WI38 (cell line): ENCODE data around the gene GALNT13.

Experiments
- H3K4me3 ChIP-seq: 2 replicates; pipeline ENCODE4 v1.5.1; 2011; ENCODE audit warnings: low read depth, mild to moderate bottlenecking, control low read depth, low read length
- TF ChIP-seq, protein P1 (sequence below): IDR thresholded peaks from 2 replicates; pipeline ENCODE4 v1.5.1; 2012; ENCODE audit warnings: low read depth, mild to moderate bottlenecking, control low read depth, low read length

The GALNT13 gene

DNA sequence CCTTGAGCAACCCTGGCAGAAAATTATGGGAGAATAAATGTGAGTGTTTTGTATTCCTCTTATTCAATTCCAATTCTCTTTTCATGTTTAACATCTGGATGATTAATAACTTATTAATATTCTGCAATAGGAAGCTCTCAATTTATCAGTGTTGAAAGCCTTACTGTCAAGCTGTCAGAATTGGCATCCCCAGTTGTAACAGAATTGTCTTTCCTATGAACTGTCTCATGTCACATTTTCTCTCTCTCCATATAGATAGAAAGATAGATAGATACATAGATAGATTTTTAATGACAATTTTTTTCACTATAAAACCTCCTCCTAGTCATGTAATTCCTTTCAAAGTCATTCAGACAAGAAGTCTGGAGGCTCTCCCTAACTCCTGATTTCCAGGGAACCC is 331.5 kb downstream of the GALNT13 start:
- TF ChIP-seq, protein P1, sequence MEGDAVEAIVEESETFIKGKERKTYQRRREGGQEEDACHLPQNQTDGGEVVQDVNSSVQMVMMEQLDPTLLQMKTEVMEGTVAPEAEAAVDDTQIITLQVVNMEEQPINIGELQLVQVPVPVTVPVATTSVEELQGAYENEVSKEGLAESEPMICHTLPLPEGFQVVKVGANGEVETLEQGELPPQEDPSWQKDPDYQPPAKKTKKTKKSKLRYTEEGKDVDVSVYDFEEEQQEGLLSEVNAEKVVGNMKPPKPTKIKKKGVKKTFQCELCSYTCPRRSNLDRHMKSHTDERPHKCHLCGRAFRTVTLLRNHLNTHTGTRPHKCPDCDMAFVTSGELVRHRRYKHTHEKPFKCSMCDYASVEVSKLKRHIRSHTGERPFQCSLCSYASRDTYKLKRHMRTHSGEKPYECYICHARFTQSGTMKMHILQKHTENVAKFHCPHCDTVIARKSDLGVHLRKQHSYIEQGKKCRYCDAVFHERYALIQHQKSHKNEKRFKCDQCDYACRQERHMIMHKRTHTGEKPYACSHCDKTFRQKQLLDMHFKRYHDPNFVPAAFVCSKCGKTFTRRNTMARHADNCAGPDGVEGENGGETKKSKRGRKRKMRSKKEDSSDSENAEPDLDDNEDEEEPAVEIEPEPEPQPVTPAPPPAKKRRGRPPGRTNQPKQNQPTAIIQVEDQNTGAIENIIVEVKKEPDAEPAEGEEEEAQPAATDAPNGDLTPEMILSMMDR, result no peak
- no peak overlapping the region for H3K4me3 ChIP-seq

DNA sequence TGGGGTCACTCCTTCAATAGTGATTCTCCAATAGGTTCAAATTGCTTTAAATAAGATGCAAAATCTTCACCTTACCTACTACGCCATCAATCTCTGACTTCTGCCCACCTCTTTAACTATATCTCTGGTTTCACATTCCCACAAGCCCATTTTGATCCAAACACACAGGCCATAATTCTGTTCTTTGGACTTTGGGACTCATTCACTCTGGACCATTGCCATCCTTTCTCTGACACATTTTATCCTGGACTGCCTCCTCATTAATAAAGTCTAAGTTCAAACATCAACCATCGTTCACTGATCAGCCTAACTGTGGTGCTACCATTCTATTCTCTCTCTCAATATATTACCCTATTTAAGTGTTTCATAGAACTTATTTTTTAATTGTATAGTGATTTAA is 332.2 kb downstream of the GALNT13 start:
- no peak overlapping the region for H3K4me3 ChIP-seq
- TF ChIP-seq, protein P1, result no peak

DNA sequence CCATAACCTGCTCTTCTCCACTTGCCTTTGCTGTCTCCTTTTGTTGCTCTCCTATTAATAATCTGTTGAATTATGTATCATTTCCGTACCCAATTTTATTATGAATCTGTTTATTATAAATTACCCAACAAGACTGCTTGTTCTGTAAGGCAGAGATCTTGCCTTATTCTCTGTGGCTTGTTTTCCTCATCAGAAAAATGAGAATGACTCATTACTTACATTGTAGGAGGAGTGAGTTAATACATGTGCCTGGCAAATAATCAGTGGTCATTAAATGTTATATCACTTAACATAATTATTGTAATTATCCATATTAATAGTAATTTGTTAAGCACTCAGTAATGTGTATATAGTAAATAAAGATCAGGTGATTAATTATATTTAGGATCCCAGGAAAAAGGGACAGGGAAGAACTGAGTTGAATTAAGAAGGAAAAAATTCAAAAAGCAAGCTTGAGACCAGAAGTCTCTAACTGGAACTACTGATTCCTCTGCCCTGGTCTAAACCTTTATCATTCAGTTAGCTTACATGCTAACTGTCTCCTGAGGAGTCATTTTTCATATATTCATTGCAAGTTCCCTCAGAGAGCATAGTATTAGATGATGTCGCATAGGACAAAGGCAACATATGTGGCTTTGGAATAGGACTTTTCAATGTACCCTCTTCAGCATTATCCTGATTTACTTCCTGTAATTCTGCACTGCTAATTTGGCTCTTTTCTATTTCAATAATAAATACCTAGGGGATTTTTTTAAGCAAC is 335.7 kb downstream of the GALNT13 start:
- TF ChIP-seq, protein P1, result no peak
- no peak overlapping the region for H3K4me3 ChIP-seq

DNA sequence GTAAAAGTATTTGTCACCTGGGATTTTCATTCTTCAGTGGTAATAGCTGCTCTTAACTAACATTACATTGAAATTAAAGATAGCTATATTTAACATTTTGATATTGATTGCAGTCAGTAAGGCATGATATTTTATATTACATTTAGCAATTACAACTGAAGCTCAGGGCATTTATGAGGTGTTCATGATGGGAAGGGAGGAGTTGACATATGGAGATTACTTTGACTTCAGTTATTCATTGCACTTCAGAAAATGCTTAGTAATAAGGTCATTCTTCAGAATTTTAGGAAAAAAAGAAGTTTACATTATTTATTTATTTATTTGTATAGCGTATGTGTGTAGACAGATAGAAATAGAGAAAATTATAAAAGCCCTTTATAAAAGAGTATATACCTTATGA is 352.0 kb downstream of the GALNT13 start:
- no peak overlapping the region for H3K4me3 ChIP-seq
- TF ChIP-seq, protein P1, result no peak

DNA sequence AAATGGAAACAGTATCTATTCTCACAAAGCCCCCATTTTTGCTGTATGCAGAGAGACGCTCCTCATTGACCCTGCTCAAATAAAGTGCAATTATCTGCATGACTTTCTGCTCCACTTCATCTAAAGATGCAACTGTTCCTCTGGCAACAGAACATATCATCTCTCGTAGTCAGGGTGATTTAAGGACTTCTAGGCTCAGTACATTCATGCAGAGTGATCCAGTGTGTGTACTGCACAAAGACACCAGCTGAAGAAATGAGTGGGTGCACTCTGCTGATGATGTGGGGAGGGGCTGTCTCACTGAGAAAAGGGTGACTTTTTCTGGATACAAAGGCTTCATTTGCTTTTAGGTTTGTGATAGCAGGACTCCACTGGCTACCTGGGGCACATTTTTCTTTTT is 355.2 kb downstream of the GALNT13 start:
- no peak overlapping the region for H3K4me3 ChIP-seq
- TF ChIP-seq, protein P1, result no peak

DNA sequence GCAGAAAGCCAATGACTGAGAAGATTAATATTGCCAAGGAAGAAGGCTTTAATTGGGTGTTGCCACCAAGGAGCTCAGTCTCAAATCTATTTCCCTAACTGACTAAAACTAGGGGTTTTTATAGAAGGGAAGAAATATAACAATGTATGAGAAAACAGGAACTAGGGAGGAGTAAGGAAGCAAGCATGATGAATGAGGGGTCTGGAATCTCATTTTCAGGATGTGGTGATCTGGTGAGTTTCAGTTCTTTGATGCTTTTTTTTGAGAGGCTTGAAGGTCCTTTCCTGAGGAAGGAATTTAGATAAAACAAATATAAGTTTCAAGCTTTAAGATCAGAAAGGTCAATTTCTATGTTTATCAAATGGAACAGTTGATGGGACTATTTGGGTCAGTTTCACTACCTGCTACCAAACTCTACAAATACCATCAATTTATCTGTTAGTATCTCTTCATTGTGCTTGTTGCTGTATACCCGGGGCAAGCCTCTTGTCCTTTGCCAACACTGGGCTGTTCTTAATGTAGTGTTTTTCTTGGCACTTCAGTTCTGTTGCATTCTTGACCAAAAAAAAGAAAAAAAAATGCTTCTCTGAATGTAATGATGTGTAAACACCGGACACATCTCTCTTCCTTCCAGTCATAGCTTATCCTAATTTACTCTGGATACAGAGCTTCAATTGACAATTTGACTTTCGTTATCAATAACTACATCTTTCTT is 357.0 kb downstream of the GALNT13 start:
- TF ChIP-seq, protein P1, result no peak
- no peak overlapping the region for H3K4me3 ChIP-seq

DNA sequence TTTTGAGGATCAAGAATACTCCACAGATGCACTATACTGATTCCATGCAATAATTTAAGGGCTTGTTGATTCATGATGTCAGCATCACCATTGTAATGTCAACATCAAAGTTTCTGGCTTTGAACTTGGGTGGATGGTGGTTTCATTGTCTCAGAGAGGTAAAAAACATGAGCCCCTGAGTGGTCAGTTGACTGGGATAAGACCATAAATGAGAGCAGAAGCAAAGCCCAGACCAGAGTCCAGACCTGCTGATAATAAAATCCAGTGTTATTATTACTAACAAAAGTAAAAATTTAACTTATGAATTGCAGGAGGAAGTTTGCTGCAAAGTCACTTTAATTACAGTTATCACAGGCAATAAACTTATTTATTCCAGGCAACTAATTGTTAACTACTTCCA is 358.2 kb downstream of the GALNT13 start:
- no peak overlapping the region for H3K4me3 ChIP-seq
- TF ChIP-seq, protein P1, result no peak
